Measurements from ENCODE around the gene SIRT7.

Gene SIRT7

GRCh38 chr17:81903896-81904599, 13.9 kb downstream of the SIRT7 start:
- DNase-seq: no peak

DNA sequence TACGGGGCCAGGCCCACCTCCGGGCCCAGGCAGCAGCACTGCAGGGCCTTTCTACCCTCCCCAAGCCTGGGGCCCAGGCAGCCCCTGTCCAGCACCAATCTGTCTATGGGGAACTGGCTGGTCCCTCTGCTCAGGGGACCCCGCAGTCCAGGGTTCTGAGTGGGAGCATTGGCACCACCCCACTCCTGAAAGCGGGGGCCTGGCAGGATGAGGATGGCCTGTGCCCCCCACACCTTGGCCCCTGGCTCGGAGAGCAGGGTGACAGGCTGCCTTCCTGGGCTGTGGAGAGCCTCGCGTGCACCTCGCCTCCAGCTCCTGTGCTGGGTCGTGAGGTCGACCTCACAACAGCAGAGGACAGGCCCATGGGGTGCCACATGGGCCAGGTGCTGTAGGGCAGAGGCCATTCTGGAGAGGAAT, 14.6 kb downstream of the SIRT7 start:
- no peak for DNase-seq

DNA sequence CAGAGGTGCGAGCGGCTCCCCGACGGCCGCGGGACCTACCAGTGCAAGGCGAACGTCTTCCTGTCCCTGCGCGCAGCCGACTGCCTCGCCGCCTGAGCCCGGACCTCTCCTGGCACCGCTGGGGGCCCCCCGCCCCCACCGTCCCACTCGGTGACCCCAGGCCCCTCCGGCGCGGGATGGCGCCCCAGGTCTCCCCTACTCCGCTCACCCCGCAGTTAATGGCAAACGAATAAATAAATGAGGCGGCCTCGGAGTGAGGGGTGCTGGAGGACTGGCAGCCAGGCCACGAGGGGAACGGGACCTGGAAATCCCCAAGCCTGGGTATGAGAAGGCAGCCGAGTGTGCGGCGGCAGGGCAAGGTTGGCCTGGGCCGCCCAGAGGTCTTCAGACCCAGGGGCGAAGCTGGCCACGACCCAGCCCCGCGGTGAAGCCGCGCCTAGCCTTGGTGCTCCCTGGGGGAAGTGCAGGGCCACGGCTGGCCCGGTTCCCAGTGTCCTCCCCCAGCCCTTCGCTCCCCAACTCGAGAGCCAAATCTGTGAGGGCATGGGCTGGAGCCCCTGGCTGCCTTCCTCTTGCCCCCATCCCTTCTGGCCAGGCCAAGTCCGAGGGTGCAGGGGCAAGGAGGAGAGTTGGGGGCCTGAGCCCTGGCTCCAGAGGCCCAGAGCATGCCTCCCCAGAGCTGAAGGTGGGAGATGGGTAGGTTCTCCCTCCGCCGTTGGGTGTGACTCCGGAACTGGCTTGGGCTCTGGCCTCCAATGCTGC, 15.1 kb downstream of the SIRT7 start:
- DNase-seq: no peak

DNA sequence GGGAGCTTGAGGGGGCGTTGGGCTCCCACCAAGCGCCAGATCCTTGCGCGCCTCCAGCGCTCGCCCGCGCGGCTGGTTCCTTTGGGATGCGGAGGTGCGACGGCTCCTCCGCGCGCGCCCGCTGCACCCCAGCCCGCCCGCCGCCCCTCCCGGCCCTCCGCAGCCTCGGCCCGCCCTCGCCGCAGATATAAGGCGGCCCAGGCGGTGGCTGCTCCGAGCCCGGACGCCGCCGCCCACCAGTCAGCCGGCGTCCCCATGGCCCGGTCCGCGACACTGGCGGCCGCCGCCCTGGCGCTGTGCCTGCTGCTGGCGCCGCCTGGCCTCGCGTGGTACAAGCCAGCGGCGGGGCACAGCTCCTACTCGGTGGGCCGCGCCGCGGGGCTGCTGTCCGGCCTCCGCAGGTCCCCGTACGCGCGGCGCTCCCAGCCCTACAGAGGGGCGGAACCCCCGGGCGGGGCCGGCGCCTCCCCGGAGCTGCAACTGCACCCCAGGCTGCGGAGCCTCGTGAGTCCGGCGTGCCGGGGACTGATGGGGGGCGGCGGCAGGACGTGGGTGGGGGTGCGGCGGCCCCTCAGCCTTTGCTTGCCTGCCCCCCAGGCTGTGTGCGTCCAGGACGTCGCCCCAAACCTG, 15.8 kb downstream of the SIRT7 start, which contains the start of gene NPB:
Gene NPB, plus strand, starts transcription at position 216 of the 630 bp plus-strand sequence. Its CDS starts 40 bp downstream, at position 256.
- no peak for DNase-seq

- DNase-seq: no peak
Measured at GRCh38 chr17:81901167-81902022, 16.6 kb downstream of the SIRT7 start.

- no peak for DNase-seq
Measured at GRCh38 chr17:81900181-81900820, 17.7 kb downstream of the SIRT7 start.

GRCh38 chr17:81899514-81900166, 18.3 kb downstream of the SIRT7 start:
- no peak for DNase-seq

- no peak for DNase-seq
Measured at GRCh38 chr17:81898885-81899284, 19.1 kb downstream of the SIRT7 start.

DNA sequence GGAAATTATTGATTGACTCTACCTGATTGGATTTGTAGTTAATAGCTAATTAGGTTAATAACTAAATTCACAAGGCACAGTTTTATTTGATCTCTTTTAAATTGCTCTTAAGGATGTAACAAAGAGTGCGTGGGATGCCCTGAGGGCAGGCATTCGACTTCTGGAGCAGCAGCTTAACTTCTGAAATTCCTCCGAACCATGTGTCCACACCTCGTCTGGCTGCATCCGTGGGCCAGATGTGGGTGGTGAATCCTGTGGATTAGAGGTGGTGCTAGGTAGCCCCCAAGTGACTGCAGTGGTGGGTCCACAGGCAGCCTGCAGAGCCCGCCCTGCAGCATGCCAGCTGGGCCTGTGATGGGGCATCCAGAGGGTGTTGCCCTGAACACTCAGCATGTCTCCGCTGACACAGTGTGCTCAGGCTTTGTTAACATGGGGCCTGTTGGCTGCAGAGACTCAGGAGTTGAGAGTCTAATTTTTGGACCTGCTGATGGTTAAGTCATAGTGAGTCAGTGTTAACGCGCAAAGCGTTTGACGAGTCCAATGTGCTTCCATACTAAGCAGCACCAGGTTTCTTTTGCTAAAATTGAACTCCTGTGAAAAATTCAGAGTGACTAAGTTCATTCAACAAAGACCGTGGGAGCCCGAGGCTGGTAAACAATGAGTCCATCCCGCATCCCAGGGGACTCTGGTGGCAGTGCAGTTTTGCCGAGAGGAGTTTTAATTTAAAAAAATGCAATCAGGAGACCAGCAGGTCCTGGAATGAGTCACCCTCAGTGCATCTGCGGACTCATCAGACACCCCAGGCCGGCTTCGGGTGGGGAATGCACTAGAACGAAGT, 19.7 kb downstream of the SIRT7 start:
- DNase-seq: no peak

GRCh38 chr17:81895400-81895799, 22.6 kb downstream of the SIRT7 start:
- DNase-seq: no peak

GRCh38 chr17:81891303-81891552, 26.7 kb downstream of the SIRT7 start:
- no peak for DNase-seq

DNA sequence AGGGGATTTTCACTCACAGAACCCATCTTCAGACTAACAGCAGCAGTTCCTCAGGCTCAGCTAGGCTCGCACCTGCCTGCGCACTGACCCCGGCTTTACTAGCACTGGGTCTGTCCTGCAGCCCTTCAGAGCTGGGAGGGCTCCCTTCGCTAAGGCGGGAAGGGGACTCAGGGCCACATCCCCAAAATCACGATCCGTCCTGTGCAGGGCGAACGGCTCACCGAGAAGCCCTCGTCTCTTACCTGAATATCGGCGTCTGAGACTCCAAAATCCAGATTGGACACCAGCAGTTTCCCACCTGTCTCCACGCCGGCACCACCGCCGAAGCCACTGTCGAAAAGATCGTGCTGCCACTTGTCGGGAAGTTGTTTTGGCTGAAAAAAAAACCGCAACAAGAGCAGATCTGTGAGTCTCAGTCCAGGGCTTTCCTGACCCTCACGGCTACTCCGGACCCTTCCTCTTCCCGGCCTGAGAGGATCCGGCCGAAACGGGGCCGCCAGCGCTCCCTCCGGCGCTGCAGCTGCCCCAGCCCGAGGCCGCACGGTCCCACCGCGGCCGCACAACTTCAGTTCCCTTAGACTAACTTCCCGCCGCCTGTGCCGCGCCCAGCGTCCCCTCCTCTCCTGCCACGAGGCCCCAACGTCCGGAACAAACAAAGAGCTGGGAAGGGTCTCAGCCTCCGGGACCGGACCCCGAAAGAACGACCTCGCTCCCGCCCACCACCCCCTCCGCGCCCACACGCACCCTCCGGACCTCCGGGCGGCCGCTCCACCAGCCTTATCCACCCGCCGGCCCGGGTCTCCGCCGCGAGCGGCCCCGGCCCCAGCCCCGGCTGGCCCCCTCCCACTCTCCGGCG, 27.3 kb downstream of the SIRT7 start:
- no peak for DNase-seq

- DNase-seq: no peak
Measured at GRCh38 chr17:81889602-81890001, 28.4 kb downstream of the SIRT7 start.

- DNase-seq: no peak
Measured at GRCh38 chr17:81888988-81889595, 28.9 kb downstream of the SIRT7 start.

DNA sequence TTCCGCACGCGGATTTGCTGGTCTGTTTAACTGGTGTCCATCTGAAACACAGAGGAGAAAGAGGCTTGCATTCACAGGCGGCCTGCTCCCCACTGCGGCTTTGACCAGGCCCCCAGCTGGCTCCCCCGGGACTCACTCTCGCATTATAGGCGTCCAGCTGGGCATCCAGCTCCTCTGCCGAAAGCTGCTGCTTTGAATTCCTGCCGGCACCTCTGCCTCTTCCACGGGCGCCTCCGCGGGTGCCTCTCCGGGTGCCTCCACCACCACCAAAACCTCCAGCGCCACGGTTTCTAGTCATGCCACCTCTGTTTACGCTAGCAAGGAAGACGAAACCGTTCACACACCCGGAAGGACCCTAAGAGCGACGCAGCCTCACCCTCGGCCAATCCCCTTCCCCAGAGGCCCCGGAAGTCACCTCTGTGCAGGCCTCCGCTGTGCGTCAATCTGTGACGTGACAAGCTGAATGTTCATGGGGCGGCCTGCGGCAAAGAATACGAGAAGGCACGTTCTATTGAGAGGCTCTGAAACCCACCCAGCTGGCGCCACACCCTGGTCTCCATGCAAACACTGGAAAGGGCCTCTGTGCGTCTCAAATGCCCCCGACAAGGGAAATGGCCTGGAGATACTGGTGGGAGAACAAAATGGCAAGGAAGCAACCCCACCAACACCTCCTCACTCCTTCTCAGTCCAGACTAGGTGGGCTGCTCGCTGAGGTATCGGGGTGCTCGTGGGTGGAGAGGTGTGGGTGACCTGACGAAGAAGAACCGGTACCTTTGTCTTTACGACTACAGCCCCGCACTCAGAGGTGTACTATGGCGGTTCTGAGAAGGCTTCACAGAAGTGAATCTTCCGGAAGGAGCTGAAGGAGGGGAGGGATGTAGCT, 29.6 kb downstream of the SIRT7 start:
- no peak for DNase-seq

- no peak for DNase-seq
Measured at GRCh38 chr17:81885869-81886548, 32.0 kb downstream of the SIRT7 start.

DNA sequence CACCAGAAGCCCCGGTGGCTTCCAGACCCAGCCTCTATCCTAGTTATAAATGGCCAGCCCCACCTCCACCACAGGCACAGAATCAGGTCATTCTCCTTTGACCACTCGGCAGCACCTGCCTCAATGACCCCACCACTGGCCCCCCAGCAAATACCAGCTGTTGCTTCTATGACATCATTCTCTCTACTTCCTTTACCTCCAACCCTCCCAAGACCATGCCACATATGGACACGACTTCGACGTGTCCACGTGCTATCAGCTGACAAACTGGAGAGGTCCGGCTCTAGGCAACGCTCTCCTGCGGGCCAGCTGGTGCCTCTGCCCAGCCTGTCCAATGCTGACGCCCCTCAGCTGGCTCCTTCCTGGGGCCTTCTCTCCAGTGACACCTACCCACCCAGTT, 32.5 kb downstream of the SIRT7 start:
- DNase-seq: no peak

DNA sequence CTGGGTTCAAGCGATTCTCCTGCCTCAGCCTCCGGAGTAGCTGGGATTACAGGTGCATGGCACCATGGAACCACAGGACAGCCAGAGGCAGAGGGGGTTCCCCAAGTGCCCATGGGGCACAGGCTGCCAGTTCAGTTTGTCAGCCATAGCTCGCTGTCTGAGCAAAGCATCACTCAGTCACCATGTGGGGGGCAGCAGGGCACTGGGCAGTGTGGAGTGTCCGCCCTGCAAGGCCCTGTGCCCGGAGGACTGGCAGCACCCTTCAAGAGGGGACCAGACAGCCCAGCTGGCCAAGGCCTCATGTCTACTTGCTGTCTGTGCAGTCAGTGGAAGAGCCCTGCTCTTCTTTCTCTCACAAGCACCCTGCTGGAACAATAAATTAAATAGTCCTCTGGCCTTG, 33.0 kb downstream of the SIRT7 start:
- DNase-seq: no peak
